Activated CD4-positive, alpha-beta T cell treated with anti-CD3 and anti-CD28 coated beads, Interleukin-2, amount 50 U/mL, for 1 hour (primary cell): Measurements from ENCODE around the gene RIBC1.
"Not testable (repeated sequence)": the region's sequence is repeated elsewhere in the genome, so short reads cannot be mapped to it uniquely, and the experiment has no call there.

ENCODE experiments used
- DNase-seq: peaks from one replicate; pipeline ENCODE4 v3.0.0-alpha.2; 2020

Gene RIBC1

DNA sequence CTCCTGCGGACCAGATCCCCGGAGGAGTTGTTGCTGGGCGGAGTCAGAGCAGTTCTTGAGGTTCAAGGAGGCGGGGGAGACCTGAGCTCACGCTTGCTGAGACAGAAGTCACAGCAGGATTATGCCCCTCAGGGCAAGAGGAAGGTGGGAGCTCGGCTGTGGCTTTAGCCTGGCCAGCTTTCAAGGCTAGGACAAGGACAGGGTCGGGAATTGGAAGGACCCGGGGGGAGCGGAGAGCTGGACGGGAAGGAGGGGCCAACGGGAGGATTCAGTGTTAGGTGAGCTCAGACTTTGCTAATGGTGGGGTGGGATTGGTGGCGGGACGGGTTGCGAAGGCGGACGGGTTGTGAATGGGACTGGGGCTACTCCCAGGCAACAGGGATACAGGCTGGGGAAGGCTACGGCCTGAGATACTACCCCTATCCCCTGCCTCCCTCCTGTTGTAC, at the start of gene RIBC1:
TSS of gene RIBC1 (plus strand) at position 13 of the 446 bp plus-strand sequence. CDS start 3,404 bp downstream, outside the sequence.
- no peak for DNase-seq

GRCh38 chrX:53373307-53373706, 49.4 kb upstream of the RIBC1 start:
- no peak for DNase-seq

- no peak for DNase-seq
Observed at GRCh38 chrX:53374222-53374820, 48.4 kb upstream of the RIBC1 start.

DNA sequence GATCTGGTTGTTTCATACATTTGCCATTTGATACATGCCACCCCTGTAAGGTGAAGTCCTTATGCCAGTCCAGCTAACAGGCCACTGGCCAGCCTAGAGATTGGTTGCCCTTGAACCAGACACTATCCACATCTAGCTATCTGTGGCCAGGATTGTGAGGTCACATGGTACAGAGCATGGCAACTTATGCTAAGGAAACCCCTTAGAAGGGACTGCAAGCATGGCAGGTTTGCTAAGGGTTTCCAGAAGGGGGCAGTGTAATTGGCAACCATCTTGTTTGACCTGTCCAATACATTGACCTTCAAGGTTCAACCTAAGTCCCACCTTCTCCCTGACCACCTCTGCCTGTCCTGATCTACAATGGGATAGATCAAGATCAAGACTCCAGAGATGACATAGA, 47.8 kb upstream of the RIBC1 start:
- no peak for DNase-seq

- no peak for DNase-seq
Observed at GRCh38 chrX:53376888-53377287, 45.8 kb upstream of the RIBC1 start.

DNA sequence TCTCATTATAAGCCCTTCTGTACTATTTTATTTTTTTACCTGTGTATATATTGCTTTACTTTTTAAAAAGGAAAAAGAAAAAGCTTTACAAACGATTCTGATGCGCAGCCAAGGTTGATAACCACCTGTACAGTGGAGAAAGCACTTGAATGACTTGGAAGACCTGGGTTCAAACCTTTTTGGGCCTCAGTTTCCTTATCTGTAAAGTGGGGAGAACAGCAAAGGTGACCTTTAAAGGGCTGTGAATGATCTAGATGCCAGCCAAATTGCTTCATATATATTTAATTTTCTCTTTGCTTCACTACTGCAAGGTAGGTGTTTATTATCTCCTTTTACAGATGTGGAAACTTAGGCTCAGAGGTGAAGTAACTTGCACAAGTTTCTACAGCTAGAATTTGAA, 45.2 kb upstream of the RIBC1 start:
- no peak for DNase-seq

DNA sequence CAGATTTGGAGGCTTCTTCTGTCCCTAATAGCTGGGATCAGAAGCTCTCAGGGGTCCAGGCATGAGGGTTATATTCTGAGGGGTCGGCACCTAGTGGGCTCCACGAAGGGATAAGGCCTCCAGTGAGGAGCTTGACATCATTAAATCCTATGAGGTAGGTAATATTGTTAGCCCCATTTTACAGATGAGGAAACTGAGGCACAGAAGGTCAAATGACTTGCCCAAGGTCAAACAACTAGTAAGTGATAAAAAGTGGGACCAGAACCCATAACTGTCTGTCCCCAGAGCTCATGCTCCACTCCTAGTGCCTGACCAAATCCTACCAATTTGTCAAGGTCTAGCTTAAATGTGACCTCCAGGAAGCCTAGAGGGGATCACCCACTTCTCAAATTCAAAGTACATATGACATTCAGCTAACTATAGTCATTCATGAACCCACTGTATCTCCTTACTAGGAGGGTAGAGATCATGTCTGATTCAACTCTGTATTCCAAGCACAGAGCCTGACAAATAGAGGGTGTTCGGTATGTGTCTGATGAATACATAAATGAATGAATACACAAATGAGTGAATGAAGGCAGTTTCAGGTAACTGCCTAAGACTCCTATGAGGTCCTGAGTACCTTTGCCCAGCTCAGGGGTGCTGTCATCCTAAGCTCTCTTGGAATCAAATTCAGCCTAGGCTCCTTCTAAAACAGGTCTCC, 43.5 kb upstream of the RIBC1 start:
- no peak for DNase-seq

DNA sequence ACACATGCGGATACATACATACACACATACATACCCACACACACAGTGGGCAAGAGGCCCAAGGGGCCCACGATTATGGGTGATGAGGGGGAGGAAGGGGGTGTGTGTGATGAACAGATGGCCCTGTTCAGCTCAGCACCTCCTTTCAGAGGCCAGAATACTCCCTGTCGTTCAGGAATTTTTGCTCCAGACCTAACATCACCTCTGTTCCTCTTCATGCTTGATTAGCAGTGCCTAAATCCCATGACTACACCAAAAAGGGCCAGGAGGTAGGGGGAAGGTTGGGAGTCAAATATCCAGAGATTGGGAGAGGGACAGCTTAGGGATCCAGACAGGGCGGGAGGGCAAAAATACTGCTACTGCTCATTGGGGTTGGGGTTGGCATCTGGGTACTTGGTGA, 42.9 kb upstream of the RIBC1 start:
- DNase-seq: no peak

- DNase-seq: no peak
Observed at GRCh38 chrX:53383376-53384076, 39.1 kb upstream of the RIBC1 start.

- DNase-seq: no peak
Observed at GRCh38 chrX:53395605-53396298, 26.9 kb upstream of the RIBC1 start.

DNA sequence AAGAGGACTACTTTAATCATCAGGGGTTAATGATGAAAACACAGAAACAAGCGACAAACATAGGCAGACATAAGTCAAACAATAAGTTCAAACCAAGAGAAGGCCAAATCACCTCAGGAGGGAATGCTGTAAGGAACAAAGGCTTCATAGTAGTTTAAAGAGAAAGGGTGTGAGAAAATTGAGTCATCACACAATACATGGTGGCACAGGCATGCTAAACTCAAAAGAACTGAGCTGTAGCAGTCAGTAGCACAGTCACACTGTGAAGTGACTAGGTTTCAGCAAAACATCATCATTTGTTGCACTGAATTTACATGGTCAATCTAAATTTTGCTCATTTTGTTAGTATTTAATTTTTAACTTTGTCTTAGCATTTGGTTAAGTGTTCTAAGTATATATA, 24.5 kb upstream of the RIBC1 start:
- no peak for DNase-seq

GRCh38 chrX:53403535-53403934, 19.1 kb upstream of the RIBC1 start:
- no peak for DNase-seq

DNA sequence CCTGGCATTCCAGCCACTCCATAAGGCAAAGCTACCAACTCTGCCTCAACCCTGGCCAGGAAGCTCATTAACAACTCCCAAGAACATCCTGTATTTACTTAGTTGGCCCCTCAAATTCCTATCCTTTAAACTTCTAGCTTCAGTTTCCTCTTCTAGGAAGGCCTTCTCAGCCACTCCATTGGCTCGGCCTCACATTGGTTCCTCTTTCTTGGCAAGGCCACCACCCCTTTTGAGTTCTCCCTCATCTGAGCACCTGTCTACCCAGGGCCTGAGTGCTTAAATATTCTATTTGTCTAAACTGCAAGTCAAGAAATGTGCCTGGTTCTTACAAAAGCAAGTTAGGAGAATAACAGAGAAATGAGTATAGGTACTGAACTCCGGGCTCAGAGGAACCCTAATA, 10.2 kb upstream of the RIBC1 start:
- no peak for DNase-seq

GRCh38 chrX:53420351-53420750, 2.3 kb upstream of the RIBC1 start:
- not testable (repeated sequence) for DNase-seq

GRCh38 chrX:53421125-53421524, 1.5 kb upstream of the RIBC1 start:
- DNase-seq: no peak

DNA sequence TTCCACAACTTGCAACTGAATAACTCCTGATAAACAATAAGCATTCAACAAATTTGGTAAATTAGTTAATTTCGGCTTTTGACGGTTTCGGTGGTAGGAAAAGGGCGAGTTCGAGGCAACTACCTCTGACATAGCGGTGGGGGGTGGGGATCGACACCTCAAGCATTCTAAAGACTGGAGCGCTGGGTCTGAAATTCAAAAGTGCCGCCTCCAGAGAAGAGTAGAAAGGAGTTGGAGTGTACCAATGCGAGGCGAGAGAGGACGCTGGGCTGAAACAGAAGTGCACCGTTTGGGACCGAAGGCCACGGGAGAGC, 944 bp upstream of the RIBC1 start:
- no peak for DNase-seq

- DNase-seq: peak; percentile 93
Observed at GRCh38 chrX:53422086-53422860, 400 bp upstream of the RIBC1 start, which contains the start of gene SMC1A. TSS of gene SMC1A (minus strand) at chrX:53422654. CDS start at chrX:53422600, 54 bp downstream.

DNA sequence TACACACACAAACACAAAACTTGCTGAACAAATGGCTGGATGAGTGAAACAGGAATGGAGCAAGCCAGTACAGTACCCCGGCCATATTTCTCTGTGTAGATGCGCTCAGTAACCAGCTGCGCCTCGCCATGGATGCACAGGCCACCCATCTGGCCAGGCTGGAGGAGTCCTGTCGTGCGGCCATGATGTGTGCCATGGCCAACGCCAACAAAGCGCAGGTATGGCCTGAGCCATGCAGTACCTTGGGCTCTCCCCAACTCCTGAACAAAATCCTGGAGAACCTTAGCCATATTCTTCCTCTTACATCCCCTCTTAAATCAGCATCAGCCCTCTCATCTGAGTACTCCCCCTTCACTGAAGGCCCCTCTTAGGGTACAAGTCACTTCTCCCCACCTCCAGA, 7.1 kb downstream of the RIBC1 start:
- DNase-seq: no peak

GRCh38 chrX:53430231-53430630, 7.6 kb downstream of the RIBC1 start:
- DNase-seq: no peak

GRCh38 chrX:53433651-53434639, 11.3 kb downstream of the RIBC1 start, which contains the start of gene HSD17B10:
TSS of gene HSD17B10 (minus strand) at chrX:53434370. CDS start at chrX:53434345, 25 bp downstream.
- DNase-seq: peak; percentile 82

DNA sequence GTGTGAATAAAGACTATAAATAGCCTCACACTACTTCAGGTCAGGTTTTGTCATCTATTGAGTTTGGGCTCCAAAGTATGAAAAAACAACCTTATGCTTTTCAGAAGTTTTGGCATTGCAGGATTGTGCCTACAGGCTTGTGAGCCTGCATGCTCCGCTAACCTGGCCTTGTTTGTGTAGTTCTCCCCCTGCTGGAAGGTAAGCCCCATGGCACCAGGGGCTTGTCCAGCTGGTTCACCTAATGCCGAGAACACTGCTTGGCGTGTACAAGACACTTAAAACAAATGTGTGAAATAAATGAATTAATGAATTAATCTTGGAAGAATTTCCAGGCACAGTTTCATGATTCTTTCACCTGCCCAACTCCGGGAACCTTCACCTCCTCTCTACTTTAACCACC, 13.3 kb downstream of the RIBC1 start:
- DNase-seq: peak; percentile 51
